Measurements from ENCODE around the gene KAZN. TPM values are rescaled to one million over a fixed set of nuclear protein-coding genes. Genes with fewer than 3 reads are reported as not detected.

KAZN gene
- total and polyA plus RNA-seq, 10 donors: 20.0 to 245 (median 144) TPM

GRCh38 chr1:14626869-14627607, 28.6 kb downstream of the KAZN start:
- H3K27me3 ChIP-seq (replicated peaks in 1 of 7): no peaks in the 10 kb centered on the region
- no peaks in the 10 kb centered on the region for H3K9me3 ChIP-seq
- WGBS, 5 donors: 61 to 78% (median 75%) methylated on average over 11 of the region's 11 CpGs
- intact Hi-C loops (cut with DNase I; ENCODE audit: low total_unique reads): no loop called here
- no peak overlapping the region for H3K27ac ChIP-seq
- no peaks in the 10 kb centered on the region for H3K36me3 ChIP-seq
- no peak overlapping the region for H3K4me3 ChIP-seq
- DNase-seq: no peak
- no peak for TF ChIP-seq POLR2A (IDR thresholded peaks at IDR 0.05)
- TF ChIP-seq POLR2AphosphoS5 (IDR thresholded peaks at IDR 0.05): peak in 1 of 3 donors; percentile 28
- H3K4me1 ChIP-seq: peaks cover 0 to 4% (median 0%) of the 10 kb centered on the region in 6 donors

DNA sequence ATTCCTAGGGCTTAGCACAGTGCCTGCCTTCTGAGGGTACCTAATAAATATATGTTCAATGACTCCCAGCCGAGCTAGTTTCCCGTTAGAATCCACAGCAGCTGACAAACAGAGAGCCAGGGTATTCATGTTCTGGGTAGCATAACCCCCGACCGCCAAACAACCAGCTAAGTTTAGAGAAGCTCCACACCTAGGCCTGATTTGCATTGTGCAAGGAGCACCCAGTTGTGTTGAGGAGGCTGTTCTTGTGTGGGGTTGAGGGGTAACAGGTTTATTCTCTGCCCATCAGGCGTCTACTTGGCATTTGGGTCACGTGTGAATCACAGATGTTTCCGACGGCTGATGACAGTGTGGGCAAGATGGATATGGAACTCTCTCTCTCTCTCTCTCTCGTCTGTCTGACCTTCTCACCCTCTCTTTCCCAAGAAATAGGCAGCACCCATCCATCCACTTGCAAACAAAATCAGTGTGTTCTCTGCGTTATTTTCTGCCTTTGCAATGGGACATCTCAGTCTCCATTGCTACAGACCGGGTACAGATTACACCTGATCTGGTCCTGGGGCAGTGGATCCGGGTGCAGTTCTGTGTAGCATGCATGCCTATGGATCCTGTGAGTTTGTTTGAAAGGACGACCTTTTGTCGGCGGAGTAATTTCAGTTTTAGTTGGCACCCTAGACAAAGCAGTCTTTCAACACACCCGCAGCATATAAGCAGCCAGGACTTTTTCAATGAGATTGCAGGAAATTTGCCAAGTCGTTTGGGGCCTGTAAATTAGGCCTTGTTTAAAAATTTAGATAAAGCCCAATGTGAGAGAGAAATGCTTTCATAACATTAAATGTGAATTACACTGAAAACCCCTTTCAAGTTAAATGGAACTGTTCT, 29.4 kb downstream of the KAZN start:
- no peak overlapping the region for H3K27ac ChIP-seq
- no peaks in the 10 kb centered on the region for H3K9me3 ChIP-seq
- peaks cover 0 to 4% (median 0%) of the 10 kb centered on the region in 6 donors for H3K4me1 ChIP-seq
- 74 to 88% (median 78%) methylated on average over 17 of the region's 17 CpGs for WGBS, 5 donors
- DNase-seq: no peak
- intact Hi-C loops (cut with DNase I; ENCODE audit: low total_unique reads): no loop called here
- no peaks in the 10 kb centered on the region for H3K36me3 ChIP-seq
- TF ChIP-seq POLR2A (IDR thresholded peaks at IDR 0.05): no peak
- TF ChIP-seq, protein P1, sequence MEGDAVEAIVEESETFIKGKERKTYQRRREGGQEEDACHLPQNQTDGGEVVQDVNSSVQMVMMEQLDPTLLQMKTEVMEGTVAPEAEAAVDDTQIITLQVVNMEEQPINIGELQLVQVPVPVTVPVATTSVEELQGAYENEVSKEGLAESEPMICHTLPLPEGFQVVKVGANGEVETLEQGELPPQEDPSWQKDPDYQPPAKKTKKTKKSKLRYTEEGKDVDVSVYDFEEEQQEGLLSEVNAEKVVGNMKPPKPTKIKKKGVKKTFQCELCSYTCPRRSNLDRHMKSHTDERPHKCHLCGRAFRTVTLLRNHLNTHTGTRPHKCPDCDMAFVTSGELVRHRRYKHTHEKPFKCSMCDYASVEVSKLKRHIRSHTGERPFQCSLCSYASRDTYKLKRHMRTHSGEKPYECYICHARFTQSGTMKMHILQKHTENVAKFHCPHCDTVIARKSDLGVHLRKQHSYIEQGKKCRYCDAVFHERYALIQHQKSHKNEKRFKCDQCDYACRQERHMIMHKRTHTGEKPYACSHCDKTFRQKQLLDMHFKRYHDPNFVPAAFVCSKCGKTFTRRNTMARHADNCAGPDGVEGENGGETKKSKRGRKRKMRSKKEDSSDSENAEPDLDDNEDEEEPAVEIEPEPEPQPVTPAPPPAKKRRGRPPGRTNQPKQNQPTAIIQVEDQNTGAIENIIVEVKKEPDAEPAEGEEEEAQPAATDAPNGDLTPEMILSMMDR (IDR thresholded peaks at IDR 0.05 in 8 of 11, conservative IDR thresholded peaks at IDR 0.05 in 3 of 11): no peak
- TF ChIP-seq POLR2AphosphoS5 (IDR thresholded peaks at IDR 0.05): no peak
- no peak overlapping the region for H3K4me3 ChIP-seq
- no peaks in the 10 kb centered on the region for H3K27me3 ChIP-seq (replicated peaks in 1 of 7)

- TF ChIP-seq, protein P1 (IDR thresholded peaks at IDR 0.05 in 8 of 11, conservative IDR thresholded peaks at IDR 0.05 in 3 of 11): no peak
- no peak for TF ChIP-seq POLR2AphosphoS5 (IDR thresholded peaks at IDR 0.05)
Observed at GRCh38 chr1:14629363-14630014, 31.0 kb downstream of the KAZN start.

DNA sequence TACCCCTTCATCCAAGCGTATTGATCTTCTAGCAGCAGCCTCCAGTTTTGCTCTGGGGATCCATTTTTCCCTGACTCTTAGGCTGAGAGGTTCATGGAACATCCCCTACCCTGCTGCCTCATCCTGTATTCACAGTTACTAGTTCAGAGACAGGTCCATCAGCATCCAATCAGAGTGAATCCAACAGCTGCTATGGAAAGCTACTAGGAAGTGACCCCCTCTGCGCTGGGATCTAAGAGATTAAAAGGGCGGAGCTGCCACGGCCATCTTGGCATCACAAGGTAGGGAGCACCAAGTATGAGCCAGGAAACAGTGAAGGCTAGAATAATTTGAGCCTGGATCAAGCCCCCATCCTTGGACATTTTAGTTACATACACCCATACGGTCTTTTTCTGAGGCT, 32.5 kb downstream of the KAZN start:
- TF ChIP-seq POLR2A (IDR thresholded peaks at IDR 0.05) (no peak), POLR2AphosphoS5 (IDR thresholded peaks at IDR 0.05) (no peak)
- TF ChIP-seq, protein P1 (IDR thresholded peaks at IDR 0.05 in 8 of 11, conservative IDR thresholded peaks at IDR 0.05 in 3 of 11): no peak
- Histone ChIP-seq H3K27me3 (replicated peaks in 1 of 7) (no peaks in the 10 kb centered on the region), H3K9me3 (no peaks in the 10 kb centered on the region), H3K27ac (no peak overlapping the region), H3K4me3 (no peak overlapping the region), H3K36me3 (no peaks in the 10 kb centered on the region), H3K4me1 (peaks cover 0 to 4% (median 0%) of the 10 kb centered on the region in 6 donors)
- DNase-seq: no peak
- WGBS, 5 donors: 80 to 93% (median 88%) methylated on average over 5 of the region's 5 CpGs
- intact Hi-C loops (cut with DNase I; ENCODE audit: low total_unique reads): no loop called here

More at GRCh38 chr1:14629363-14630014, 31.0 kb downstream of the KAZN start:
- no peak for DNase-seq
- H3K9me3 ChIP-seq: no peaks in the 10 kb centered on the region
- 90 to 94% (median 91%) methylated on average over 15 to 16 of the region's 16 CpGs for WGBS, 5 donors
- peaks cover 0 to 4% (median 0%) of the 10 kb centered on the region in 6 donors for H3K4me1 ChIP-seq
- H3K27ac ChIP-seq: no peak overlapping the region
- no peaks in the 10 kb centered on the region for H3K36me3 ChIP-seq
- intact Hi-C loops (cut with DNase I; ENCODE audit: low total_unique reads): no loop called here
- no peaks in the 10 kb centered on the region for H3K27me3 ChIP-seq (replicated peaks in 1 of 7)
- H3K4me3 ChIP-seq: no peak overlapping the region
